Measurements from ENCODE around the gene CNKSR1.

- TF ChIP-seq CTCF (tag by site-specific recombination; IDR thresholded peaks at IDR 0.05) = no peak
- TF ChIP-seq YY1 (tag by site-specific recombination; IDR thresholded peaks at IDR 0.05) = no peak
These were observed 43.8 kb downstream of the CNKSR1 start for GRCh38 chr1:26221094-26221493.

Data from HEK293 (cell line).